K562 (cell line): ENCODE results near the gene FOXJ3. TPM values are rescaled to one million over a fixed set of nuclear protein-coding genes. Genes with fewer than 3 reads are reported as not detected.

Experiments used
- BDP1 ChIP-seq: IDR thresholded peaks from 3 replicates; pipeline ENCODE4 v1.6.1; 2011; ENCODE audit not compliant: insufficient read length, insufficient read depth
- CC2D1A ChIP-seq: fragments of 450-650 bp; IDR thresholded peaks from 2 replicates; pipeline ENCODE4 v1.6.1; 2017; ENCODE audit warnings: mild to moderate bottlenecking
- E2F6 ChIP-seq, 2 experiments: IDR thresholded peaks; 2 replicates each; pipeline ENCODE4 v1.6.1; 2011; ENCODE audit warnings: borderline replicate concordance in 1 of 2, control low read depth in 1 of 2, low read depth in 1 of 2, low read length in 1 of 2, mild to moderate bottlenecking in 1 of 2, mixed read lengths in 1 of 2, moderate library complexity in 1 of 2; ENCODE audit not compliant: insufficient read depth in 1 of 2, insufficient read length in 1 of 2, poor library complexity in 1 of 2, severe bottlenecking in 1 of 2; ENCODE audit errors: extremely low read depth in 1 of 2
- EHMT2 ChIP-seq: fragments of 450-650 bp; IDR thresholded peaks from 2 replicates; pipeline ENCODE4 v1.6.1; 2018; ENCODE audit warnings: antibody characterized with exemption
- FOXP1 ChIP-seq: sonication (generic); formaldehyde crosslinking; IDR thresholded peaks from 2 replicates; pipeline ENCODE4 v1.8.0; 2022; ENCODE audit warnings: mild to moderate bottlenecking, missing genetic modification reagents
- HEY1 ChIP-seq: fragments of 250-450 bp; sonication (Bioruptor Pico); IDR thresholded peaks from 2 replicates; pipeline ENCODE4 v1.5.0; 2020; ENCODE audit warnings: mild to moderate bottlenecking, moderate library complexity, borderline replicate concordance
- MECOM ChIP-seq: fragments of 250-450 bp; sonication (Bioruptor Pico); IDR thresholded peaks from 2 replicates; pipeline ENCODE4 v1.8.0; 2022; ENCODE audit warnings: inconsistent platforms
- NR2C2 ChIP-seq, 2 experiments: fragments of 200-800 bp in 1 of 2; sonication (Bioruptor generic) in 1 of 2; sonication (generic) in 1 of 2; formaldehyde crosslinking in 1 of 2; IDR thresholded peaks; 2 replicates each; pipeline versions ENCODE4 v1.6.1 to v1.8.0; 2016 to 2022; ENCODE audit warnings: mild to moderate bottlenecking in 1 of 2, missing compliant biosample characterization in 1 of 2, missing genetic modification characterization in 1 of 2, missing genetic modification reagents in 1 of 2
- PCBP2 ChIP-seq: fragments of 200-400 bp; formaldehyde crosslinking; IDR thresholded peaks from 2 replicates; pipeline ENCODE4 v1.6.1; 2018; ENCODE audit warnings: low read length, low read depth, mild to moderate bottlenecking, moderate library complexity; ENCODE audit not compliant: poor library complexity, severe bottlenecking
- PKNOX1 ChIP-seq: fragments of 450-650 bp; IDR thresholded peaks from 2 replicates; pipeline ENCODE4 v1.6.1; 2016
- RCOR1 ChIP-seq, 2 experiments: IDR thresholded peaks; 2 replicates each; pipeline ENCODE4 v1.6.1; 2012; ENCODE audit warnings: low read depth in 2 of 2, low read length in 2 of 2, borderline replicate concordance in 1 of 2, improper control_type of control experiment in 1 of 2
- SRSF3 ChIP-seq: fragments of 200-400 bp; formaldehyde crosslinking; IDR thresholded peaks from 2 replicates; pipeline ENCODE4 v1.6.1; 2016; ENCODE audit warnings: mild to moderate bottlenecking, low read length, moderate library complexity; ENCODE audit not compliant: insufficient read depth
- SRSF9 ChIP-seq: fragments of 200-400 bp; formaldehyde crosslinking; IDR thresholded peaks from 2 replicates; pipeline ENCODE4 v1.6.1; 2017; ENCODE audit warnings: low read depth, low read length, borderline replicate concordance
- TAL1 ChIP-seq: fragments of 450-650 bp; IDR thresholded peaks from 2 replicates; pipeline ENCODE4 v1.6.1; 2016; ENCODE audit warnings: mild to moderate bottlenecking
- TEAD4 ChIP-seq, 2 experiments: sonication (generic) in 1 of 2; formaldehyde crosslinking in 1 of 2; IDR thresholded peaks; 2 replicates each; pipeline versions ENCODE4 v1.6.1 to v1.8.0; 2012 to 2022; ENCODE audit warnings: borderline replicate concordance in 1 of 2, inconsistent platforms in 1 of 2, low read length in 1 of 2, mild to moderate bottlenecking in 1 of 2, missing genetic modification reagents in 1 of 2
- ZBED1 ChIP-seq: IDR thresholded peaks from 2 replicates; pipeline ENCODE4 v1.6.1; 2014
- ZBTB5 ChIP-seq: fragments of 450-650 bp; IDR thresholded peaks from 2 replicates; pipeline ENCODE4 v1.6.1; 2017; ENCODE audit warnings: antibody characterized with exemption
- ZBTB7A ChIP-seq: IDR thresholded peaks from 2 replicates; pipeline ENCODE4 v1.6.1; 2011; ENCODE audit warnings: low read depth, mild to moderate bottlenecking, low read length, moderate library complexity, borderline replicate concordance; ENCODE audit not compliant: control insufficient read depth
- ZFX ChIP-seq: sonication (generic); formaldehyde crosslinking; IDR thresholded peaks from 2 replicates; pipeline ENCODE4 v1.8.0; 2022; ENCODE audit warnings: mild to moderate bottlenecking, missing genetic modification reagents, moderate library complexity
- ZNF224 ChIP-seq: sonication (generic); formaldehyde crosslinking; IDR thresholded peaks from 2 replicates; pipeline ENCODE4 v1.8.0; 2022; ENCODE audit warnings: mild to moderate bottlenecking, missing genetic modification reagents
- polyA plus RNA-seq, 8 experiments: library from polyadenylated mRNA; depleted of rRNA in 4 of 8; stranded (reverse) in 5 of 8; unstranded in 3 of 8; fragments of >200 nt; fragmentation: Nextera tagmentation in 2 of 8; fragmentation: Illumina TruSeq in 1 of 8; extraction: Ambion mirVana in 2 of 8; extraction: Trizol in 1 of 8; gene quantifications; 2 replicates each; pipeline versions ENCODE4 v1.2.1 to v1.2.3, GENCODE V29; 2011 to 2014; ENCODE audit warnings: inconsistent platforms in 1 of 8, missing spikeins in 1 of 8
- total RNA-seq, 7 experiments: library from RNA; depleted of rRNA in 6 of 7; stranded (reverse); fragments of >200 nt in 6 of 7; fragmentation: Illumina TruSeq in 2 of 7; extraction: Trizol in 2 of 7; gene quantifications; 2 replicates each; pipeline versions ENCODE4 v1.2.1 to v1.2.3, GENCODE V29; 2011 to 2021; ENCODE audit warnings: low replicate concordance in 1 of 7
- TF ChIP-seq, protein P1 (sequence below): sonication (generic); formaldehyde crosslinking; IDR thresholded peaks from 2 replicates; pipeline ENCODE4 v1.8.0; 2022; ENCODE audit warnings: missing genetic modification reagents, mild to moderate bottlenecking, borderline replicate concordance

Gene FOXJ3
- total and polyA plus RNA-seq, 9 of the 15 experiments (the other 6 are each of a cell fraction or from before 2014, with no cell fraction given): 8.7 to 35.3 (median 23.4) TPM

- 0 out of 2 replicates have a peak, but pooled peaks have one; percentile 7 for TF ChIP-seq EHMT2
- TF ChIP-seq TEAD4 (IDR thresholded peaks at IDR 0.05; ENCODE audit: low read length): peak; percentile 16; the same call in 1 of the 2 replicates
- no peak for TF ChIP-seq TEAD4 (CRISPR knock-in tag; IDR thresholded peaks at IDR 0.05; ENCODE audit: borderline replicate concordance)
- TF ChIP-seq PCBP2: peak; percentile 98
- no peak for TF ChIP-seq ZFX (CRISPR knock-in tag)
- TF ChIP-seq, protein P1, sequence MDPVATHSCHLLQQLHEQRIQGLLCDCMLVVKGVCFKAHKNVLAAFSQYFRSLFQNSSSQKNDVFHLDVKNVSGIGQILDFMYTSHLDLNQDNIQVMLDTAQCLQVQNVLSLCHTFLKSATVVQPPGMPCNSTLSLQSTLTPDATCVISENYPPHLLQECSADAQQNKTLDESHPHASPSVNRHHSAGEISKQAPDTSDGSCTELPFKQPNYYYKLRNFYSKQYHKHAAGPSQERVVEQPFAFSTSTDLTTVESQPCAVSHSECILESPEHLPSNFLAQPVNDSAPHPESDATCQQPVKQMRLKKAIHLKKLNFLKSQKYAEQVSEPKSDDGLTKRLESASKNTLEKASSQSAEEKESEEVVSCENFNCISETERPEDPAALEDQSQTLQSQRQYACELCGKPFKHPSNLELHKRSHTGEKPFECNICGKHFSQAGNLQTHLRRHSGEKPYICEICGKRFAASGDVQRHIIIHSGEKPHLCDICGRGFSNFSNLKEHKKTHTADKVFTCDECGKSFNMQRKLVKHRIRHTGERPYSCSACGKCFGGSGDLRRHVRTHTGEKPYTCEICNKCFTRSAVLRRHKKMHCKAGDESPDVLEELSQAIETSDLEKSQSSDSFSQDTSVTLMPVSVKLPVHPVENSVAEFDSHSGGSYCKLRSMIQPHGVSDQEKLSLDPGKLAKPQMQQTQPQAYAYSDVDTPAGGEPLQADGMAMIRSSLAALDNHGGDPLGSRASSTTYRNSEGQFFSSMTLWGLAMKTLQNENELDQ (CRISPR knock-in tag): no peak
- TF ChIP-seq SRSF9: no peak
- TF ChIP-seq BDP1: no peak
- no peak for TF ChIP-seq SRSF3
- TF ChIP-seq ZBED1: no peak
- no peak for TF ChIP-seq ZBTB5
- no peak for TF ChIP-seq FOXP1
- peak in 1 of 2 experiments; percentile 23; a peak in 1 of 4 replicates for TF ChIP-seq RCOR1 (IDR thresholded peaks at IDR 0.05; ENCODE audit: borderline replicate concordance in 1 of 2, low read depth in 2 of 2, low read length in 2 of 2)
- TF ChIP-seq PKNOX1: peak; percentile 39; the same call in 1 of the 2 replicates
- TF ChIP-seq MECOM: no peak
- no peak for TF ChIP-seq E2F6 (IDR thresholded peaks at IDR 0.05; ENCODE audit: borderline replicate concordance in 1 of 2, extremely low read depth in 1 of 2, insufficient read depth in 1 of 2, insufficient read length in 1 of 2, low read depth in 1 of 2, low read length in 1 of 2, poor library complexity in 1 of 2, severe bottlenecking in 1 of 2)
- TF ChIP-seq ZNF224: no peak
- TF ChIP-seq HEY1 (CRISPR knock-in tag): no peak
- TF ChIP-seq ZBTB7A: no peak
- peak; percentile 25; the same call in 1 of the 2 replicates for TF ChIP-seq TAL1
- no peak for TF ChIP-seq CC2D1A
- TF ChIP-seq NR2C2 (CRISPR knock-in tag; IDR thresholded peaks at IDR 0.05): no peak
- no peak for TF ChIP-seq NR2C2 (tag; IDR thresholded peaks at IDR 0.05)
These were observed 113.0 kb downstream of the FOXJ3 start (continued) for GRCh38 chr1:42221952-42222606.
